Measurements from ENCODE around the gene KCTD5.
"Not testable (repeated sequence)": the region's sequence is repeated elsewhere in the genome, so short reads cannot be mapped to it uniquely, and the experiment has no call there.

GRCh38 chr16:2660014-2660662 is 22.2 kb upstream of the KCTD5 start:
- not testable (repeated sequence) for TF ChIP-seq CTCF, POLR2A (IDR thresholded peaks at IDR 0.05)
